Kidney glomerular epithelial cell (primary cell): ENCODE data around the gene LRP2.

Source experiments
- DNase-seq: peaks from one replicate; lab custom pipeline; 2025; lab: John Stamatoyannopoulos, UW

The LRP2 gene

DNA sequence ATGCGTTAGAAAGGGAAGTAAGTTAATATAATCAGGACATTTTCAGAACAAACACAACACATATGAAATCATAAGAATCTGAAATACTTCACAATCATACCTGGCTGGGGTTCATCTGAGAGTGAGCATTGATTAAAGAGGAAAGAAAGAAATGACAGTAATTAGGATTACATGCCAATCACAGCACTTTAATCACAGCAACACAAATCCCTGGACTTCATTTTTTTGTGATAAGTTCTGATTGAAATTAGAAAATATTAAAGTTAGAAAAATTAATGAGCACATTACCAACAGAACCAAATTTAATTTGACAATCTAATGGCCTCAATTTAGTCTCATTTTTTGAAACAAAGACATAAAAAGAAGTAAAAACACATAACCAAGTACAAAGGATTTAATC, 121.9 kb downstream of the LRP2 start:
- no peak for DNase-seq

DNA sequence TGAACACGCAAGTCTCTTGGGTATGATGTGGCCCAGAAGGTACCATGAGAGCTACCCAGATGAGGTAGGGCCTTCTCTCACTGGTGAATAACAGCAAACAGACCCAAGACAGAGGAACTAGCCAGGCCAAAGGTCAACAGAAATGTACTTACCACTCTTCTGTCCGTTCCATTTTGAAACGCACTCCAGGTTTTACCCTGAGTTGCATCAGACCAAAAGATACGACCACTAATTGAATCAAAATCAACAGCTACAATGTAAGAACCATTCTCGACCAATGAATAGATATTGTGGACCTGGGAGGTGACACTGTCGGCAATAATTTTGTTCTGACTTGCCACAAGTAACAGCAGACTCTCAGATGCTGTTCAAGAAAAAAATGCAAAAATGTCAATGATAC, 124.4 kb downstream of the LRP2 start:
- DNase-seq: no peak

DNA sequence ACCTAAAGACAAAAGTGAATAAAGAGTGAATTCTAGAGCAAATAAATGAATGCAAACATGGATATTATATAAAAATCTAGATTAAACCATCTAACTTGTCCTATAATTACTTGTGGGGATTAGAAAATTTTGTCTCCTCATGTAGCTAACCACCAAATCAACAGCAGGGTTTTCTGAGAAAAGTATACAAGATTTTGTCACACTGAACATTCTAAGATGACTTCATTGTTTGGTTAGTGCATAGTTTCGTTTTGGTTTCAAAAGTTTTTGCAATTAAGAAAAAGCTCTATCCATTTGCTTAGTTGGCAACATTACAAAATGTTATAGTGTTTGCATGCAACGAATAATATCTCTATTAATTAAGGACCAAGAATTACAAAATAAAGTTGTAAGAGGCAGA, 125.0 kb downstream of the LRP2 start:
- DNase-seq: no peak

DNA sequence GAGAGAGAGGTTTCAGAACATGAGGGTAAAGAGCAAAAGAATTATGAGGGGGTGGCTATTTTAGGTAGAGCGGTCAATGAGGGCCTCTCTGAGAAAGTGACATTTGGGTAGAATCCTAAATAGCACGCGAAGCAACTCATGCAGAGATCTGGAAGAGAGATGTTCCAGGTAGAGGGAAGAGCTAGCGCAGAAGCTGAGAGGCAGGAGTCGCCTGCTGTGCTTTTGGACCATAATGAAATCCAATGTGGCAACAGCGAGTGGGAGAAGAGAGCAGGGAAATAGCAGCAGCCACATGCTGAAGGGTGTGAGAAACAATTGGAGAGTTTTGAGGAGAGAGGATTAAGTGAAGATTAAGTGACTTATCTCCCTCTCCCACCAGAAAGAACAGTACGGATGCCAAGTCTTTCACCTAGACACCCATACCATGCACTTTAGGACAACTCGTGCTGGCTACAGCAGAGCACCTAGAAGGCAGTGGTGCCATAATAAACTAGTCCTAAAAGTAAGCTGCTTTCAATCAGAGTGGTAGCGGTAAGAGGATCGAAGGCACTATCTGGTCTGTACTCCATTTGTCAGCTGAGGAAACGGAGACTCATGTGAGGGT, 129.7 kb downstream of the LRP2 start:
- no peak for DNase-seq

DNA sequence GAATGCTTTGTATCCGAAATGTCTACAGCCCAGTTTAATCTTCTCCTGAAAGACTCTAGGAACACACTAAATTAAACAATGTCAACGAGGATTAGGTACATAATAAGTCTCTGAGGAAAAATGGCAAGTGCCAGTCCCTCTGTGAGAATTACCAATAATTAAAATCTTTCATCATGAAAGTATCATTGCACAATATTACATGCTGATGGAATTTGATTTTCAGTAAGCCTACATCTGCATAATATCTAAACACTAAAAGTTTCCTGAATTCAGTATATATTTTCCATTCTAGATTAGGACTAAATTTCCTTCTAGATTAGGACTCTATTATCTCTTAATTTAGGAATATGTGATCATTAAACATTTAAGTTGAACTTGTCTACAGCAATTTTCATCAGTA, 132.1 kb downstream of the LRP2 start:
- no peak for DNase-seq

DNA sequence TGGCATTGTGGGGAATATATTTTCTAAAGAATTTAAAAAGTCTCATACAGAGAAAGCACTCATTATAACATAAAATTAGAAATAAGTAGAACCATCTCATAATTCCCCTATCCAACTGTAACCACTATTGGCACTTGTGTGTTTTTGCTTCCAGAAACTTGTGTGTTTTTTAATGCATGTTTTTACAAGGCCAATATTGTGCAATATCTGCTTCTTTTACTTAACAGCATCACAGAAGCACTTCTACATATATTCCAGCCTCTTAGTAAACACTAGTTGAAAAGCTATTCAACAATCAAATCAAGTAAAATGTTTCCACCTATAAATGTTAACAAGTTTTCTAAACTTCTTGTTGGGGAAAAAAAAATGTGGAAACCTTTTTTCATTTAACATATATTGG, 132.7 kb downstream of the LRP2 start:
- no peak for DNase-seq

DNA sequence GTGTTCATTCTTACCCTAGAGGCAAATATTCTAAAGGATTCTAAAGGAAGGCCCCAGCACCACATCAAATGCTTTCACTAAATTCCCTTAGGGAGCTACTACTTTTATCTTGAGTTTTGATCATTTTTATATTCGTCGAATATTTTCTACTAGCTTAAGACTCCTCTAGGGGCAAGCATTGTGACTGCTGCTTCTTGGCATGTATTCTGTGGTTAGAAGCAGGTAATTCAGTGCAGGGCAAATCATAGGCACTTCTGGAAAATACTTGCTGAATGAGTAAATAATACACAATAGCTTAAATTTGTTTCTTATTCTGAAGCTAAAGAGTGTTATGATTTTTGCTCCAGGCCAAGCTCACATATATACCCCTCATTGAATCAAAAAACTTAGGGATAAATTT, 136.4 kb downstream of the LRP2 start:
- peak; percentile 2 for DNase-seq

DNA sequence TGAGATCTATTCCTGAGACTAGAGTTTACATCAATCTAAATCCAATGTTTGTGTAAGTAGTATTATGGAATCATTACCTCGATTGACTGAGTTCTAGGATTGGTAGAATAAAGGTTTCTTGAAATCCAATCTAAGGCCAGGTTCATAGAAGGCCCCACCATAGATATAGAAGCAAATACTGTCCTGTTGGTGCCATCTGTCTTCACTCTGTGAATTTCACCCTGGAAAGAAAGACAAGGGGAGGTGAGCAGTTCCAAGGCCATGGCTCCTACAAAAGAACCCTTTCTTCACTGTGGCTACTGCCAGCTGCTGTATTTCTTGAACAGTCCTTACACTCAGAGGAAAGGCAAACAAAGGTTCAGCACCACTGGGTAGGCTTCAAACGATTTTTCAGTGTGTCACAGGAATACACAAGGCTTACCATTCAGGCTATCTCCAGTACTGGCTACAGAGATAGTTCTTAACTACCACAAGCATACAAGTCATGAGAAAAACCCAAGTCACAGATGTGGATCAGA, 137.0 kb downstream of the LRP2 start:
- DNase-seq: peak; percentile 6

DNA sequence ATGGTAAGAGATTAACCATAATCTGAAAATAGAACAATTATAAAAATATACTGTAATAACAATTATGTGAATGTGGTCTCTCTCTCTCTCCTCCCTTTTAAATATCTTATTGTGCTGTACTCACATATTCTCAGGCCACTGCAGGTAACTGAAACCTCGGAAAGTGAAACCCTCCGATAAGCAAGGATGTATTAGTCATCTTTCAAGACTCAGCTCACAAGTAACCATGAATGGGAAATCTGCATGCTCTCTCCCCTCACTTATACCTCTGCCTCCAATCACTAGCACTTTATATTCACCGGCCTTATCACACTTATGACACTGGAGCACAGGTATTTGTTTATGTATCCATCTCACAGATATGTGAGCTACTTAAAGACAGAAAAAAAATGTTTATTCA, 139.7 kb downstream of the LRP2 start:
- peak; percentile 78 for DNase-seq

DNA sequence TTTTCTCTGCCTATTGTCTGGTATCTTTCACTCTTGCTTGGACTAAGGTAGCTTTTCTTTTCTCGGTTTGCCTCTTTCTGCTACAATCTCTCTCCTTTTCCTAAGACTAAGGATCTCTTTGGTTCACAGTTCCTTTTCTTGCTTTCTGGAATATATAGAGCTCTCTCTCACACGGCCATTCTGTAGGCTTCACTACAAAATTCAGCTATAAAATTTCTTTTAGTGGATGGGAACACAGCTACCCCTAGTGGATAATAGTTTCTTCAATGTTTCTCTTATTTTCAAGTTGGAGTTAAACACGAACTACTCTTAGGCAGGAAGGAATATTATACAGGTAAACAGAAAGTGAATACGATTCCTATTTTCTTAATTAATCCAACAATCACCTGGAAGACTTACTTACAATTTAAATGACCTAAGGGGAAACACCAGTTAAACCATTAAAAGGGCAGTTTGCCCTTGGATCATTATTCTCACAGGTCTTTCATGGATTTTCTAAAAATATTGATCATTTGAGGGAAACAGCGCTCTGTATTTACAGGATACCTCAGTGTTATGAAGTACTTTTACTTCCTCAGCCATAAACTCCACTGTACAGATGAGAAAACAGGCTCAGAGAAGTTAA, 140.5 kb downstream of the LRP2 start:
- peak; percentile 41 for DNase-seq

DNA sequence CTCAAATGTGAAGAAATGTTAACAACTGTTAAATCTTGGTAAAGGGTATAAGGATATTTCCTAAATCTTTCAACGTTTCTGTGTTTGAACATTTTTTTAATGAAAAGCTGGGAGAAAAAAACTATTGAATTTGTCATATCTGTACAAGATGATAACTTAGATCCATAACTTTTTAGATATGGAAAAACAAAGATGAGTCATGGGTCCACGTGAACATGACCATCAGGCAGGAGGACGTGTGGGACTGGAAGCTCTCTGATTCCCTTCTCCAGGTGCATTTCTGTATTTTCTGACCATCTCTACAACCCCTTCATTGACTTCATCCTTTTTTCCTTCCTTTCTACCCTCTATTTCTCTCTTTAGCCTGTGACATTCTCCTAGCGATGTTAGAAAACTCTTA, 151.4 kb downstream of the LRP2 start:
- DNase-seq: no peak

DNA sequence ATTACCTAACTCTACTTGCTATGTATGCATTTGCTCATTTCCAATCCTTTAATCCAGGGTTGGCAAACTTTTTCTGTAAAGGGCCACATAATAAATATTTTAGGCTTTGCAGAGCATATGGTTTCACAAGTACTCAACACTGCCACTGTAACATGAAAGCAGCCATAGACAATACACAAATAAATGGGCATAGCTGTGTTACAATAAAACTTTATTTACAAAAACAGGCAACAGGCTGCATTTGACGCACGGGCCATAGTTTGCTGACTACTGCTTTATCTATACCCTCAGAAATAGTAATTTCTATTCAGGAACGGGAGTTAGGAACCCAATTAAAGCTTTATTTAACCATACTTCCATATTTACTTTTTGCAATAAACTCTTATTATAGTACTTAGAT, 154.3 kb downstream of the LRP2 start:
- no peak for DNase-seq

DNA sequence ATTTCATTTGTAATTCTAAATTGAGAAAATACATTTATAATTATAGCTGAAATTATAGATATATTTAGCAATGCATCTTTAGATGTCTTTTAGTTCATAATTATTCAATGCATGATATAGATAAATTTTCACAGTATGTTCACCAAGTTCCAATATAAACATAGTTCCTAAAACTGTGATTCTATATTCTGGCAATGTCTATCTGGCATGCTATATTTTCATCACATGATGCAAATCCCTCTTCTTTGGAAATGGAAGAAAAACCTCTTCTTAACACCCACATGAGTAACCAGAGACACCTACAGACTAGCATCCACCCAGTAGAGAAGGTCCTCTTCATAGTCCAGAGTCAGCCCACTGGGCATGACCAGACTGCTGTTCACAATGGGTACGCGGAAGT, 157.2 kb downstream of the LRP2 start:
- DNase-seq: no peak

DNA sequence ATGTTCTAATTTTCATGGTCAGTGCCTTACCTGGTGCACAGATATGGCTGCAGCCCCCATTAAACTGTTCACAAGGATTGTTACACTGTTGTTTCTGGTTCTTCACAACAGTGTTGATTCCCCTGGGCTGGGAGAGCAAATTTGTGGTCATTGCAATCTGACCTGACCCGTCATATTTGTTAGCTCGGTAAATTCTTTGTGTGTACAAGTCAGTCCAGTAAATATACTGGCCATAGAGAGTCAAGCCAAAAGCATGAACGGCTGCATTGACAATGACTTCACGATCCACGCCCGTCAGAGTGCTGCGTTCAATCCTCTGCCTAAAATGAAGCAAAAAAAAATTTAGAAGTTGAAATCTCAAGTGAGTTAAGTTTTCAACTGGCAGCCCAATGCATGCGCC, 158.4 kb downstream of the LRP2 start:
- DNase-seq: no peak

DNA sequence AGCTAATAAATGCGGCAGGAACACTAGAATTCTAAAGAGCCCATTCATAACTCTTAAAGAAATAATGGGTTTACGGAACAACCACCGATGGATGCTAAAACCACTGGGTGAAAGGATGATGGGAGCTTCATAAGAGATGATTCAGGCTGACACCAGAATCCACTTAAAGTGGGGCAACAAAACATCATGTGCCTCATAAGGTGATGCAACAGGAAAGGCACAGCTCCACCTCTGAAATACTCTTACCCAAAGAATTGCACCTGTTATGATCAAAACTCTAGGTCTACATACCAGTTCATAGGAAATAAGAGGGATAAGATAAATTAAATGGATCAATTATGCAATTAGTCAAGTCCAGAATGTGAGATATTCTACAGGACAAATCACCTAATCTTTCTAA, 161.6 kb downstream of the LRP2 start:
- no peak for DNase-seq

DNA sequence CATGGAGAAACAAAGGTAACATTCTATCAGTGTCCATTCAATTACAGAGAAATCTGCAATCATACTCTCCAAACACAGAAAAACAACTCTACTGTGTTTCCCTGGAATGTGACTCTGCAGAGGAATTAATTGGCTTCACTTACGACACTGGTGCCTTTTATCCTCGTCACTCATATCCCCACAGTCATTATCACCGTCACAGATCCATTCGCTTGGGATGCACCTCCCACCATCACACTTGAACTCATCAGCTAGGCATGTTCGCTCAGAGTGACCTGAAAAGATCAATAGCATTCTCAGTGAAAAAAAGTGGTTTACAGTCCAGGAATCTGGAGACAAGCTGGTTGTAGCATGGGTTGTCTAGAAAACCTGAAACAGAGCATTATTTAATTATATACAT, 168.7 kb downstream of the LRP2 start:
- no peak for DNase-seq

DNA sequence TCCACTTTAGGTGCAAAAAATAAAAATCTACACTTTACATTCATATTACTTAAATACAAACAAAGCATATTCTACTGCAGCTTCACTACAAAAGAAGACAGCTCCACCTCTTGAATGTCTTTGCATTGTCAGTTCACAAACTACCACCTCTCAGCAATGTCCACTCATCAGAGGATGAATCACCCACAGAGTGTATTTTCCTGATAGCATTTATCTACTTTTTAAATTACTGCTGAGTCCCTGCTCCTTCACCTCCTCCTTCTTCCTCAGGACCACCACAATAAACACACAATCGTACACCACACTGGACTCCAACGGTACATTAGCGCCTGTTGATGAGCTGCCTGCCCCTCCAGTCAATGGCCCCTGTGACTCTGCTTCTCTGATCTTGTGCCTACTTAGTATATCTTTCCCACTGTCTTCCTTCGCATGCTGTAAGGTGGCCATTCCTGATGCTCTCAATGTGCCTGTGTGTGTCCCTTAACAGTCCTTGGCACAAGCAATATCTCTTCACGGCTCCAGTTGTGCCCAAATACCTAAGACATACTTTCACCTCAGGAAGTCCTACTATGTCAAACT, 172.0 kb downstream of the LRP2 start:
- no peak for DNase-seq

DNA sequence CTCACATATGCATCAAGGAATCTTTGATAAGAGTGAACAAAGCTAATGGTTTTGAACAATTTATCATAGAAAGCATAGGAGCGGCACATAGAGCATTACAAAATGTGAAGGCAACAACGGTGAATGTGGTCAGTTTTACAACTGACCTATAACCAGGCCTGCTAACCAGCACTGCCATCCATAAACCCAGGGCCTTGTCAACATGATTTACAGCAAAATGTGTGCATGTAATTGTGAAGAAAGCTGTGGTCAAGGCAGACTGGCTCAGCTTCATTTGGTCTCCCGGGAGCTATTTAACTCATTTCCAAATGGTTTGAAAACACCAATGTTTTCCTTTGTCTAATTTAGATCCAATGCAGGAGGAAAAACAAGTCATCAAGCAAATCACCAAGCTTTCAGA, 173.2 kb downstream of the LRP2 start:
- DNase-seq: no peak

DNA sequence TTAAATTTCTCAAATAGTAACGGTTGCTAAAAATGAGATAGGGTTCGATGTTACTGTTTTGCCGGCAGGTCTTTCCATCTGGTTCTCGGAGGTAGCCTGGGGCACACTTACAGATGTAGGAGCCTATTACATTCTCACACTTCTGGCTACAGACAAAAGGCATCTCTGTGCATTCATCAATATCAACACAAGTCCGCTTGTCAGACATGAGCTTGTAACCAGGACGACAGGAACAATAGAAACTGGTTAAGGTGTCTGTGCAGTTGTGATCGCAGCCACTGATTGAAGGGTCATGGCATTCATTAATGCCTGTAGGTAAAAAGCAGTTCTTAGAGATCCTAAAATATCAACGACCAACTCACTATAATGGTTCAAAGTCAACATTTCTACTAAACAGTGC, 176.6 kb downstream of the LRP2 start:
- DNase-seq: no peak

DNA sequence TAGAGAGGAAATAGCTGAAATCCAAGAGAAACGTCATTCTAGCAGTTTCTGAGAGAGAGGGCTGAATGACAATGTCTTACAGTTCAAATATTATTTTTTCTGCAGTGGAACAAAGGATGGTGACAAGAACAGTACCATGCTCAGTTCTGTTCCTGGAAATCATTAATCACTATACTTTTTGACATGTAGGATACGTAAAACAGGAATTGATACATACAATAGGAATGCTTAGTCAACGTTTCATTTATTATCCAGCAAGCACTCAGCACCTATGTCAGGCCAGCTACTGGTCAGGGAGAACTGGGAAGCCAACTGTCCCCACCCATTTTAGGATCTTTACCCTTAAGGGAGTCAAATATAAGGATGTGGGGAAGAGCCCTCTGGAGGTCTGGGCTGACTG, 178.3 kb downstream of the LRP2 start:
- DNase-seq: no peak

DNA sequence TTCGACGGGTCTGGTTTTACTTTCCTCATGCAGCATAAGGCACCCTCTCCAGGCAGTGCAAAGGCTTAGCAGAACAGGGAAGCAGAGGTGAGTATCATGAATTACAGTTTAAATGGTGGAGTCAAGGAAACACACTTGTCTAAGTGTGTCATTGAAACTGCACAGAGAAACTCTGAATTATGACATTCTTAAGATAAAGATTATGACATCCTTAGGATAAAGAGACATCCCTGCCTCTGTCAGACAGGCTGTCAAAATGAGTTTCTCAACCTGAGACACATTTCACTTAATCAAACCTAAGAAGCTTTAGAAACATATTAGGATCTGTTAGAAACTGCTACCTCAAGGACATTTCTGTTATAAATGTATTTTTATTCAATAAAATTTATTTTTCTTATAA, 179.8 kb downstream of the LRP2 start:
- no peak for DNase-seq

DNA sequence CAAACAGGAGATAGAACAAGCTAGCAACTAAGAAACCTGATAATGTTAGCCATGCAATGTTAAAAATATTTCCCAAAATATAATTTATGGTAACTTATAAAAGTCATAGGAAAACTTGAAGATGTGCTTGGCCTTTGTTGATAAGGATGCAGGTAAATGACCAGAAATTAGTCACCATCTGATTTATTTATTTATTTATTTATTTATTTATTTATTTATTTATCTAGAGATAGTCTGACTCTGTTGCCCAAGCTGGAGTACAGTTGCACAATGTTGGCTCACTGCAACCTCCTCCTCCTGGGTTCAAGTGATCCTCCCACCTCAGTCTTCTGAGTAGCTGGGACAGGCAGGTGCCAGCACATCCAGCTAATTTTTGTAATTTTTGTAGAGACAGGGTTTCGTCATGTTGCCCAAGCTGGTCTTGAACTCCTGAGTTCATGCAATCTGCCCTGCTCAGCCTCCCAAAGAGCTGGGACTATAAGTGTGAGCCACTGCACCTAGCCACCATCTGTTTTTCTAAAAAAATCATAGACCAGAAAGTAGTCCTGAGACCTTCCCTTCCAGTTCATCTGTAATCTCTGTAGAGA, 183.4 kb downstream of the LRP2 start:
- no peak for DNase-seq

DNA sequence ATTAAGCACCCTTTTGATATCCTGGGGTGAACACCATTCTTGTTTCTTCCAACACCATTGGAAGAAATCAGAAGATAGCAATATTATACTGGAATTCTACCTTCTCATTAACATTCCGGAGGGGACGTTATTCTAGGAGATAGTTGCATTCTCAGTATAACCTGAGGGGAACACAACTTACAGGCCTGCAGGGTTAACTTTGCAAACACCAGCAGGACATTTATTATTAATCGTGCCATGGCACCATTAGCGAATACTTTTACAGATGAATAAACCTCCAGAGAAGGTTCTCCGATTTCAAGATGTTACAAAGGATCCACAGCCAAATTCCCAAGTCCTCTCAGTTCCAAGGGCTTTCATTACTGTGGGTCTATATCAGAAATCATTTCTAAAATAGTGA, 184.0 kb downstream of the LRP2 start:
- no peak for DNase-seq

DNA sequence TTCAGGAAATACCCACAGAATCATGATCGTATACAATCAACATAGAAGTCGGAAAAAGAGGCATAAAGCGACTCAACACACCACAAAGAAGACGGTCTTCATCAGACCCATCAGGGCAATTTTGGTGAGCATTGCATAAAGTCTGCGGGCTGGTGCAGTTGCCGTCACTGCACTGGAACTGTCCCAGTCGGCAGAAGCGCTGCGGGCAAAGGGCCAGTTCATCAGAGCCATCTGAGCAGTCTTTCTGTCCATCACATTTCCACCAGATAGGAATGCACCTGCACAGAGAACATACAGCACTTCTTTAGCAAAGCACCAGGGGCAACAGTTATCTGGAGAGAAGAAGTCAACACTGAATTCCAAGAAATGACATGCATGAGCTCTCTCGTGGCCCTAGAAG, 187.2 kb downstream of the LRP2 start:
- no peak for DNase-seq
